ENCODE results near the gene CA10.

The CA10 gene

DNA sequence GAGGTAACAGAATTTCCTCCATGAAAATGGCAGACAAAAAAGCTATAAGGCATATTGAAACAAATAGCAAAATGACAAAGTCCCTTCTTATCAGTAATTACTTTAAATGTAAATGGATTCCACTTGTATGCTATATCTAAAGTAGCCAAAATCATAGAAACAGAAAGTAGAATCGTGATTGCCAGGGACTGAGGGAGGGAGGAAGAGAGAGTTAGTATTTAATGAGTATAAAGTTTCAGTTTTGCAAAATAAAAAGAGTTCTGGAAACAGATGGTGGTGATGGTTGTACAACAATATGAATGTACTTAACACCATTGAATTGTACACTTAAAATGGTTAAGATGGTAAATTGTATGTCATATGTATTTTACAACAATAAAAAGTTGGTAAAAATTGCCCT is 407.4 kb downstream of the CA10 start:
- DNase-seq: no peak

- no peak for DNase-seq
These were observed 409.5 kb downstream of the CA10 start for GRCh38 chr17:51748749-51749604.

GRCh38 chr17:51746421-51746820 is 412.1 kb downstream of the CA10 start:
- DNase-seq: no peak

- no peak for DNase-seq
These were observed 412.5 kb downstream of the CA10 start for GRCh38 chr17:51745993-51746392.

DNA sequence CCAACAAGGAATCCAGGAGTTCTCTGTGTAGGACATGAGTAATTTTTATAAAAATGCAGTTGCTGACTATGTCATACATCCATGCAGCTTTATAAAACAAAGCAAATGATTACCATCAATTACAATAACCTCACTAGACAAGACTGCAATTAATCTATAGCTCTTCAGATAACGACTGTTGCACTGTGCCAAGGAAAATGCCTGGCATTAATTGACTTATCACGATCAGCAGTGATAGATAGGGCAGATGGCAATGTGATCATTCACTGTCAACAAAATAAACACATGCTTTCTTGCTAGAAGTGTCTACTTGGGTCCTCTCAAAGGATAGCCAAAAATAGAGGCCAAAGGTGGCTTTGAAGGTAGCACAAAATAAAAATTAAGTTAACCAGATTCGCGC is 415.0 kb downstream of the CA10 start:
- no peak for DNase-seq

DNA sequence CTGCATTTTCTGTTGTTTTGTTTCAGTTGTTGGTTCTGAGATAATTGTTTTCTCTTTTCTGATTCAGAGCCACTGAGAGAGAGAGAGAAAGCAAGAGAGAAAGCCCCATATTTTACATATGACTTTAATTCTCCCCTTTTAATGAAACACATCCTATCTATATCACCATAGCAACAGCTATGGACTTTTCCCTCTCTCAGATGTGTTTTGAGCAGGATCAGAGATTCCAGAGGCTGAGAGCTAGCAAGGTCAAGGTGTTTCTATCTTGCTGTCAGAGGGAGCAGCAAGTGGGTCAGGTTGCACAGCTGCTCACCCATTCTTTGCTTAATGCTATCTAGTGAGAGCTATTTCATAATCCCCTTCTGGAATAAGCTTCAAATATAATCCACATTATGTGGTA is 415.9 kb downstream of the CA10 start:
- no peak for DNase-seq

GRCh38 chr17:51741458-51741857 is 417.1 kb downstream of the CA10 start:
- no peak for DNase-seq

- no peak for DNase-seq
These were observed 418.0 kb downstream of the CA10 start for GRCh38 chr17:51740531-51740930.

- DNase-seq: no peak
These were observed 419.1 kb downstream of the CA10 start for GRCh38 chr17:51739245-51739886.

DNA sequence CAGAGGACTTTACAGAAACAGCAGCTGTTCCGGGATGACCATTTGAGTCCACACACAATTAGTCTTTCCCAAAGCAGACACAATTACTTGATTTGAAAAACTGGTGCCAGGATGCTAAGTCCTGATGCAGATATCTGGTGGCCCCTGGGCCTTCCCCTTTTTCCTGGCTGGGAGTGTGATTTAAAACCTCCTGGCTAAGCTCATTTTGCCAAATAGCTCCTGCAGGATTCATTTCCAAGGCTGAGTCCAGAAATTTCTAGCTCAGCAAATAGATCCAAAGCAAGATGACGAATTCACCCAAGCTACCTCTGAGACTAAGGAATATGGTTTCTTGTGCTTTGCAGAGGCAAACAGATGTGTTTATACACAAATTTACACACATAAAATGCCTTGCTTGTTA is 422.2 kb downstream of the CA10 start:
- no peak for DNase-seq

DNA sequence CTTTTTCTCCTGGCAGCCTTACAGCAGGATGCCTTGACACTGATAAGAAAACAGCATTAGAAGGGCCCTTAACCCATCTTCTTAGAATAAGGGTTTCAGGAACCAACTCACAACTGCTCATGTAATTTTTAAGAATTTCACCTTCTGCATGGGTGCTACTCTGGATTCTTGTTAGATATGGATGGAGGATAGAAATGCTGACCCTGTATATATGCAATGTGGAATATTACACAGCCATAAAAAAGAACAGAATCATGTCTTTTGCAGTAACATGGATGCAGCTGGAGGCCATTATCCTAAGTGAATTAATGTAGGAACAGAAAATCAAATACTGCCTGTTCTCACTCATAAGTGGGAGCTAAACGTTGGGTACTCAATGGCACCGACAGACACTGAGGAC is 423.5 kb downstream of the CA10 start:
- DNase-seq: no peak

- DNase-seq: peak in 1 of 2 donors; percentile 1
These were observed 424.1 kb downstream of the CA10 start for GRCh38 chr17:51734462-51734861.

- no peak for DNase-seq
These were observed 425.3 kb downstream of the CA10 start for GRCh38 chr17:51733166-51733565.

DNA sequence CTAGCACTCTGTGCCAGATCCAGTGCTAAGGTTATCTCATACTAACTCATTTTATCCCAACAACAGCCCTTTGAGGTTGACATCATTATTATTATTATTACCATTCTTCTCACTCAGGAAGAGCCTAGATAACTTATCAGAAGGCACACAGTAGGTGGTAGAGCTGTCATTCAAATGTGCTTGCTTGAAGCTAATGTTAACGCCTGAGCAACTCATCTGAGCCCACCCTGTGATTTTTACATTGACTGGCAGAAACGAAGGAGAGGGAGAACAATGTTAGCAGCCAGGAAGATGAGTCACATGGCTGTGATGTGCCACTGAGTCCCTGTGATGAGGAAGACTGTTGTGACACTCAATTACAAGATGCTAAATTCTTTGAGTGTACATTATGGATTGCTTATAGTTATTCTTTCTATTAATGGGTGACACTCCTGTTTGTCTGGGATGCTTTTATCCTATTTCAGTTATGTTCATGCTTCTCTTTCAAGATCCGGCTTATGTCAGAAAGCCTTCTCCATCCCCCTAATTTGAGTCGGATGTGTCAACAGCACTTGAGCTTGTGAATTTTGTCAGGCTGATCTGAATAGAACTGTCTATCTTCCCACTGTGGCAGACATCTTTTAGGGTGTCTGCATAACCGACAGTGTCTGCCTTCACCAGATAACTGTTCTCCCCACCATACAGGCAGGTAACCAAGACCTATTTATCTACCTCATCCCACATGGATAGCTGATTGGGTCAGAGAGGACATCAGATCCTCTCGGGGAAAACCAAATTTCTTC is 426.4 kb downstream of the CA10 start:
- no peak for DNase-seq

- DNase-seq: no peak
These were observed 428.0 kb downstream of the CA10 start for GRCh38 chr17:51730303-51731050.

GRCh38 chr17:51725185-51725584 is 433.3 kb downstream of the CA10 start:
- no peak for DNase-seq

DNA sequence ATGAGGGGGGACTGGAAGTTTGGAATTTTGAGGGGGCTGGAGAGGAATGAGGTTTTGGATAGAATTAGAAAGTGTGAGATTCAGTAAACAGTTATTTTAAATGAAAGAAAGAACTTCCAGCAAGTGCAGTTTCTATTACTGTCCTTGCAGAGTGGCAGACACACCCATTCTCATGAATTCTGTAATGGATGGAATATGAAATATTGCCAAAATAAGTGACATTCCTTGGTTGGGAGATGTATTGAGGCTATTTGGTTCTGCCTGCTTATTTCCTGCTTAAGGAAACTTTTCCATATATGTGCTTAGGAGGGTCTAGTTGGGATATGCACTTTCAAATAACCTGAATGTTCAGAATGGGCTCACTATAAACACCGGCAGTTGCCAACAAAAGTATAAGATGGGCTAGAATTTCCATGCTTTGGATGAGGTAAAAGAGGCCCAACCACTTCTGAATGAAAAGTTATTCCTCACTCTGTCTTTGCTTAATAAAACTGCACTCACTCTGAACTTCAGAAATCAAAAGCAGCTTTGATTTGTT is 434.4 kb downstream of the CA10 start:
- no peak for DNase-seq

GRCh38 chr17:51722994-51723393 is 435.5 kb downstream of the CA10 start:
- DNase-seq: no peak

DNA sequence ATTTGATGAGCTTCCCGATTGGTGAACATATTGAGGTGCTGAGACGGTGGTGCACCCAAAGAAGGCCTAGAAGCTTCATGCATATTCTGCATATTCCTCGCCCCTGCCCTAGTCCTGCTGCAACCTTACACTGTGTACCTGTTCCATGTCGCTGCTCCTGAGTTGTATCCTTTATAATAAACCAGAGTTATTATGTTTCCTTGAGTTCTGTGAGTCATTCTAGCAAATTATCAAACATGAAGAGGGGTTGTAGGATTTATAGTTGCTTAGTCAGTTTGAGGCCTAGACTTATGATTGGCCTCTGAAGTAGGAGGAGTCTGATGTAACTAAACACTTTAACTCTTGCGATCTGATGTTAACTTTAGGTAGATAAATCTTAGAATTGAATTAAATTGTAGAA is 436.8 kb downstream of the CA10 start:
- DNase-seq: no peak

GRCh38 chr17:51720439-51720838 is 438.1 kb downstream of the CA10 start:
- DNase-seq: no peak

DNA sequence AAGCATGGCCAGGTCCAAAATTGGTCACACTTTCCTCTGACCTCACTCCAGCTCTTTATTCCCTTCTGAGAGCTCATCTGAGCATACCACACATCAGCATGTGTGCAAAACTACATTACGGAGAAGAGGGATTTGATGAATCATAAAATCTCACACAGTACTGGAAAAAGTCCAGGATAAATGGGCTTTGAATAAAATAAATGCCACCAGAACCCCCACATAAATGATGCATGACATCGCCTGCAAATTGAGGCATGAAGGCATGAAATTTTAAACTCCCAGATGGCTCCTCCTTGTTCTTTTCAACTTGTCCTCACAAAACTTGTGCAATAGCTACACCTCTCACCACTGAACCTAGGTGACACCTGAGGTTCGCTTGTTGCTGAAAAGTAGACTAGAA is 439.5 kb downstream of the CA10 start:
- no peak for DNase-seq

DNA sequence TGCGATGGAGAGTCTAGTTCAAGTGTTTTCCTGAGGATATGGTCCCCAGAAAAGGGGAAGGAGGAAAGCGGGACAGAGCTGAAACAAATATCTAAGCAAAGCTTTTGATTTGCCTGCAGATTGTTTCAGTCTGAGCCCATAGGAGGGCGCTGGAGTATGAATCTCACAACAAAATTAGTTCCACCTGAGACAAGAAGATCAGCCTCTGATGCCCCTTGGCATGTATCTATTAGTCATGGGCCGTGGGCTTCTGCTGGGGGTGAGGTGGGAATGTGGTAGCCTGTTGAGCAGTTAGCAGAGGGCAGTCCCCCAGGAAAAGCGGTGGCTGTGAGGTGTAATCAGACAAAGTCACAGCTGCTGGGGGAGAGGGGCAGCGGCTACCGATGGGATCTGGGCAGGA is 446.9 kb downstream of the CA10 start:
- no peak for DNase-seq

DNA sequence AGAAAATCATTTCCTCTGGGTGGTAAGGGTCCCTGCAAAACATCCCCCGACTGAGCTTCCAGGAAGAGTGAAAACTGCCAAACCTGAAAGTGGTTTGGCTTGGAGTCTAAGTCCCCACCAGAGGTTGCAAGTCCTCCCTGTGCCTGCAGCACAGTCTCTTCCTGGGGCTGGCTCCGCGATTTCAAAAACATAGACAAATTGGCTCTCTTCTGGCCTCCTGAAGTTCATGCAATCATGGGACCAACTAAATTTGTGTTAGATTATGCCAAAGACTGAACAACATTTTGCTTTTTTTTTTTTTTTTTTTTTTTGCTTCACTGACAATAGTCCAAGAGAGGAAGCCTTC is 447.9 kb downstream of the CA10 start:
- DNase-seq: no peak

Measured in CD4-positive, alpha-beta T cell treated with Interleukin-4 for 1 hour (primary cell).